CD14-positive monocyte (primary cell): ENCODE results near the gene OBSCN. TPM values are rescaled to one million over a fixed set of nuclear protein-coding genes. Genes with fewer than 3 reads are reported as not detected.

Experiments
- DNase-seq, 3 donors: peaks; one replicate each; pipeline ENCODE4 v3.0.0-alpha.2; 2011 to 2022
- H2AFZ ChIP-seq: 2 replicates; pipeline ENCODE4 v1.6.0; 2012; ENCODE audit warnings: mild to moderate bottlenecking, low read depth, low read length, inconsistent platforms; ENCODE audit not compliant: insufficient read depth, poor library complexity, severe bottlenecking
- H3K27ac ChIP-seq, 2 donors: 1 replicate in 1 of 2; 2 replicates in 1 of 2; pipeline ENCODE4 v1.5.1; 2012 to 2013; ENCODE audit warnings: low read length in 2 of 2, control low read depth in 1 of 2, inconsistent platforms in 1 of 2, low read depth in 1 of 2, mild to moderate bottlenecking in 1 of 2
- H3K27me3 ChIP-seq, 2 donors: one replicate each; pipeline versions ENCODE4 v1.6.0 to v1.6.1; 2011 to 2013; ENCODE audit warnings: low read length in 2 of 2; ENCODE audit not compliant: control insufficient read depth in 2 of 2, insufficient read depth in 2 of 2
- H3K36me3 ChIP-seq, 2 donors: replicated peaks in 1 of 2; 1 replicate in 1 of 2; 2 replicates in 1 of 2; pipeline versions ENCODE4 v1.5.1 to v1.6.1; 2012 to 2013; ENCODE audit warnings: low read length in 2 of 2, control low read depth in 1 of 2, inconsistent platforms in 1 of 2, mild to moderate bottlenecking in 1 of 2; ENCODE audit not compliant: insufficient read depth in 2 of 2, control insufficient read depth in 1 of 2
- H3K4me1 ChIP-seq, 2 donors: 1 replicate in 1 of 2; 2 replicates in 1 of 2; pipeline versions ENCODE4 v1.5.1 to v1.6.1; 2012 to 2013; ENCODE audit warnings: low read length in 2 of 2, control low read depth in 1 of 2, inconsistent platforms in 1 of 2, mild to moderate bottlenecking in 1 of 2, moderate library complexity in 1 of 2; ENCODE audit not compliant: insufficient read depth in 2 of 2, control insufficient read depth in 1 of 2
- H3K4me2 ChIP-seq: replicated peaks from 2 replicates; pipeline ENCODE3; 2012; ENCODE audit warnings: low read length, moderate library complexity, mild to moderate bottlenecking; ENCODE audit not compliant: poor library complexity, severe bottlenecking; ENCODE audit errors: extremely low read depth
- H3K4me3 ChIP-seq, 3 experiments: fragments of 200-600 bp in 1 of 3; sonication (generic) in 1 of 3; replicated peaks in 1 of 3; 1 replicate in 2 of 3; 2 replicates in 1 of 3; pipeline ENCODE4 v1.5.1; 2011 to 2013; ENCODE audit warnings: low read length in 3 of 3, mild to moderate bottlenecking in 3 of 3, control low read depth in 2 of 3, low read depth in 2 of 3, inconsistent platforms in 1 of 3, moderate library complexity in 1 of 3
- H3K79me2 ChIP-seq: 2 replicates; pipeline ENCODE4 v1.6.0; 2012; ENCODE audit warnings: mild to moderate bottlenecking, control low read depth, inconsistent platforms, low read length, moderate library complexity; ENCODE audit not compliant: insufficient read depth
- H3K9ac ChIP-seq: 2 replicates; pipeline ENCODE4 v1.6.0; 2017; ENCODE audit warnings: low read length, mild to moderate bottlenecking; ENCODE audit not compliant: insufficient read depth, poor library complexity, severe bottlenecking
- H3K9me3 ChIP-seq, 2 donors: replicated peaks in 1 of 2; 1 replicate in 1 of 2; 2 replicates in 1 of 2; pipeline versions ENCODE4 v1.5.1 to v1.6.1; 2012 to 2013; ENCODE audit warnings: low read length in 2 of 2, control low read depth in 1 of 2; ENCODE audit not compliant: control insufficient read depth in 1 of 2, insufficient read depth in 1 of 2
- H4K20me1 ChIP-seq: 2 replicates; pipeline ENCODE4 v1.6.0; 2012; ENCODE audit warnings: mild to moderate bottlenecking, low read length, control low read depth, moderate library complexity; ENCODE audit not compliant: insufficient read depth
- H3K27ac Mint-ChIP-seq, 7 donors: one replicate each; pipeline ENCODE4 v1.8.0; 2020; ENCODE audit warnings: mild to moderate bottlenecking in 7 of 7, mixed read lengths in 7 of 7, moderate library complexity in 6 of 7, inconsistent platforms in 2 of 7
- H3K27me3 Mint-ChIP-seq, 3 donors: one replicate each; pipeline ENCODE4 v1.8.0; 2021 to 2022; ENCODE audit warnings: low read depth in 3 of 3, mild to moderate bottlenecking in 3 of 3, mixed read lengths in 3 of 3, moderate library complexity in 3 of 3, inconsistent platforms in 1 of 3
- H3K36me3 Mint-ChIP-seq, 2 donors: one replicate each; pipeline ENCODE4 v1.8.0; 2020; ENCODE audit warnings: mixed read lengths in 2 of 2, inconsistent platforms in 1 of 2, mild to moderate bottlenecking in 1 of 2
- H3K4me1 Mint-ChIP-seq: one replicate; pipeline ENCODE4 v1.8.0; 2020; ENCODE audit warnings: mild to moderate bottlenecking, mixed read lengths
- H3K4me3 Mint-ChIP-seq, 2 donors: one replicate each; pipeline ENCODE4 v1.8.0; 2020; ENCODE audit warnings: mild to moderate bottlenecking in 2 of 2, mixed read lengths in 2 of 2, moderate library complexity in 1 of 2
- H3K9me3 Mint-ChIP-seq, 7 donors: one replicate each; pipeline ENCODE4 v1.8.0; 2020 to 2022; ENCODE audit warnings: mixed read lengths in 7 of 7, mild to moderate bottlenecking in 6 of 7, moderate library complexity in 6 of 7, inconsistent platforms in 2 of 7
- CTCF ChIP-seq: fragments of 200-600 bp; IDR thresholded peaks from one replicate; pipeline ENCODE4 v1.8.0; 2022; ENCODE audit warnings: antibody characterized with exemption, mild to moderate bottlenecking
- WGBS: methylation state at CpG from one replicate; pipeline ENCODE4 v1.1.5; 2013; ENCODE audit warnings: missing lambda C conversion rate; ENCODE audit not compliant: insufficient coverage; 5-methylcytosine and 5-hydroxymethylcytosine counted together
- intact Hi-C, 2 donors: fragments of 100-400 bp; cut with micrococcal nuclease; formaldehyde crosslinking; loops; one replicate each; pipeline versions ENCODE4 v1.15.0 to v1.15.1; 2023
- polyA plus RNA-seq, 3 donors: library from polyadenylated mRNA; depleted of rRNA in 1 of 3; unstranded in 2 of 3; stranded (reverse) in 1 of 3; fragments of 300-500 nt in 2 of 3; fragments of >200 nt in 1 of 3; fragmentation: Illumina TruSeq in 2 of 3; gene quantifications; 1 replicate in 2 of 3; 2 replicates in 1 of 3; pipeline ENCODE4 v1.2.3, GENCODE V29; 2012 to 2021

Gene OBSCN
- polyA plus RNA-seq, 3 donors = 0.57 to 1.5 (median 0.76) TPM

- intact Hi-C loops = no loop called here
- Histone ChIP-seq H3K27me3 (no peaks in the 10 kb centered on the region), H3K4me2 (no peak overlapping the region), H4K20me1 (no peaks in the 10 kb centered on the region), H2AFZ (no peak overlapping the region), H3K4me3 (no peak overlapping the region), H3K4me1 (no peaks in the 10 kb centered on the region), H3K79me2 (no peaks in the 10 kb centered on the region), H3K9ac (no peak overlapping the region), H3K9me3 (no peaks in the 10 kb centered on the region), H3K27ac (no peak overlapping the region), H3K36me3 (no peaks in the 10 kb centered on the region)
- 98% methylated on average over 26 of the region's 26 CpGs for WGBS
- no peaks in the 10 kb centered on the region for H3K27me3 Mint-ChIP-seq
- H3K36me3 Mint-ChIP-seq = no peaks in the 10 kb centered on the region
- no peak for DNase-seq
- no peak for TF ChIP-seq CTCF
- H3K4me1 Mint-ChIP-seq = no peaks in the 10 kb centered on the region
- peaks cover 0 to 3% (median 0%) of the 10 kb centered on the region in 7 donors for H3K9me3 Mint-ChIP-seq
- H3K27ac Mint-ChIP-seq = peak overlapping the region in 1 of 7 donors; percentile 36
- no peak overlapping the region for H3K4me3 Mint-ChIP-seq
Observed at GRCh38 chr1:228285661-228286504, 78.0 kb downstream of the OBSCN start.

- H3K9me3 ChIP-seq = no peaks in the 10 kb centered on the region
- no peak for DNase-seq
- H3K9ac ChIP-seq = no peak overlapping the region
- H3K27me3 Mint-ChIP-seq = peaks cover 0 to 2% (median 0%) of the 10 kb centered on the region in 3 donors
- H3K79me2 ChIP-seq = no peaks in the 10 kb centered on the region
- no peak overlapping the region for H3K4me2 ChIP-seq
- H4K20me1 ChIP-seq = no peaks in the 10 kb centered on the region
- H3K27ac ChIP-seq = no peak overlapping the region
- no peak overlapping the region for H3K4me3 Mint-ChIP-seq
- no peak for TF ChIP-seq CTCF
- no peak overlapping the region for H3K4me3 ChIP-seq
- intact Hi-C loops = no loop called here
- H3K4me1 ChIP-seq = no peaks in the 10 kb centered on the region
- H3K4me1 Mint-ChIP-seq = no peaks in the 10 kb centered on the region
- H3K27ac Mint-ChIP-seq = no peak overlapping the region
- no peaks in the 10 kb centered on the region for H3K36me3 Mint-ChIP-seq
- 93% methylated on average over 27 of the region's 28 CpGs for WGBS
- peaks cover 0 to 3% (median 0%) of the 10 kb centered on the region in 7 donors for H3K9me3 Mint-ChIP-seq
- H3K27me3 ChIP-seq = no peaks in the 10 kb centered on the region
- no peak overlapping the region for H2AFZ ChIP-seq
- no peaks in the 10 kb centered on the region for H3K36me3 ChIP-seq
Observed at GRCh38 chr1:228286505-228287417, 78.9 kb downstream of the OBSCN start.
